GM23248 (cell line): ENCODE data around the gene TIGD2. TPM values are rescaled to one million over a fixed set of nuclear protein-coding genes. Genes with fewer than 3 reads are reported as not detected.
A peak's percentile ranks its signal among the peaks of the same experiment; 100 is the strongest.

Experiments
- DNase-seq: peaks from one replicate; pipeline ENCODE4 v3.0.0-alpha.2; 2015
- H2AFZ ChIP-seq: fragments of 200-600 bp; sonication (generic); 2 replicates; pipeline ENCODE4 v1.6.1; 2016; ENCODE audit warnings: antibody characterized with exemption
- H3F3A ChIP-seq: fragments of 200-600 bp; sonication (generic); 2 replicates; pipeline ENCODE4 v1.6.1; 2016; ENCODE audit warnings: mild to moderate bottlenecking, antibody characterized with exemption, mixed run types; ENCODE audit not compliant: insufficient read depth
- H3K27ac ChIP-seq: fragments of 200-600 bp; sonication (generic); 2 replicates; pipeline ENCODE4 v1.5.1; 2016; ENCODE audit warnings: mild to moderate bottlenecking
- H3K27me3 ChIP-seq: fragments of 200-600 bp; sonication (generic); replicated peaks from 2 replicates; pipeline ENCODE4 v1.6.1; 2016; ENCODE audit warnings: mild to moderate bottlenecking; ENCODE audit not compliant: insufficient read depth
- H3K36me3 ChIP-seq: fragments of 200-600 bp; sonication (generic); 2 replicates; pipeline ENCODE4 v1.6.1; 2016; ENCODE audit warnings: low read depth, mild to moderate bottlenecking
- H3K4me1 ChIP-seq: fragments of 200-600 bp; sonication (generic); 2 replicates; pipeline ENCODE4 v1.6.1; 2016; ENCODE audit warnings: mild to moderate bottlenecking; ENCODE audit not compliant: insufficient read depth
- H3K4me2 ChIP-seq: fragments of 200-600 bp; sonication (generic); one replicate; pipeline ENCODE4 v1.6.1; 2016; ENCODE audit warnings: mild to moderate bottlenecking; ENCODE audit not compliant: unreplicated experiment
- H3K4me3 ChIP-seq: fragments of 200-600 bp; sonication (generic); 2 replicates; pipeline ENCODE4 v1.5.1; 2016; ENCODE audit warnings: mild to moderate bottlenecking
- H3K79me2 ChIP-seq: fragments of 200-600 bp; sonication (generic); 2 replicates; pipeline ENCODE4 v1.6.1; 2016; ENCODE audit warnings: mild to moderate bottlenecking; ENCODE audit not compliant: insufficient read depth
- H3K9ac ChIP-seq: fragments of 200-600 bp; sonication (generic); 2 replicates; pipeline ENCODE4 v1.6.1; 2016; ENCODE audit warnings: mild to moderate bottlenecking
- H3K9me2 ChIP-seq: fragments of 200-600 bp; sonication (generic); 2 replicates; pipeline ENCODE4 v1.6.1; 2016; ENCODE audit warnings: mixed run types, mild to moderate bottlenecking, moderate library complexity; ENCODE audit not compliant: insufficient read depth
- H3K9me3 ChIP-seq: fragments of 200-600 bp; sonication (generic); one replicate; pipeline ENCODE4 v1.6.1; 2017; ENCODE audit warnings: low read depth
- H4K20me1 ChIP-seq: fragments of 200-600 bp; sonication (generic); 2 replicates; pipeline ENCODE4 v1.6.0; 2016; ENCODE audit not compliant: insufficient read depth
- EZH2 ChIP-seq: fragments of 200-600 bp; sonication (generic); IDR thresholded peaks from 2 replicates; pipeline ENCODE4 v1.6.1; 2018; ENCODE audit warnings: antibody characterized with exemption, mild to moderate bottlenecking; ENCODE audit not compliant: insufficient read depth, poor library complexity, severe bottlenecking
- EZH2phosphoT487 ChIP-seq: fragments of 200-600 bp; sonication (generic); IDR thresholded peaks from 2 replicates; pipeline ENCODE4 v1.6.1; 2018; ENCODE audit warnings: antibody characterized with exemption, moderate library complexity, mild to moderate bottlenecking, low read depth; ENCODE audit not compliant: insufficient read depth
- WGBS, 2 experiments: methylation state at CpG; one replicate each; pipeline ENCODE4 v1.1.6; 2015 to 2017; ENCODE audit warnings: low lambda C conversion rate in 2 of 2, low coverage in 1 of 2; ENCODE audit errors: missing lambda C conversion rate in 2 of 2; 5-methylcytosine and 5-hydroxymethylcytosine counted together
- in situ Hi-C: fragments of 300-500 bp; cut with MboI; formaldehyde crosslinking; loops from 2 replicates; pipeline ENCODE4 v1.15.0; 2020
- polyA plus RNA-seq: library from polyadenylated mRNA; unstranded; fragments of >200 nt; fragmentation: Nextera tagmentation; extraction: Ambion mirVana; gene quantifications from 2 replicates; pipeline ENCODE4 v1.2.1, GENCODE V29; 2016
- total RNA-seq: library from RNA; depleted of rRNA; stranded (reverse); fragments of >200 nt; shearing (Covaris generic); gene quantifications from 2 replicates; pipeline ENCODE4 v1.2.3, GENCODE V29; 2014

TIGD2 gene
- total and polyA plus RNA-seq, 2 experiments from 2014 or later: 7.6 to 9.9 TPM

- WGBS, 2 experiments: 58 to 67% methylated on average over 6 of the region's 6 CpGs
- in situ Hi-C loops: no loop called here
- H3F3A ChIP-seq: peaks cover 9% of the 10 kb centered on the region; the same call in 1 of the 2 replicates
- peaks cover 20% of the 10 kb centered on the region for H3K27me3 ChIP-seq
- no peaks in the 10 kb centered on the region for H4K20me1 ChIP-seq
- no peak overlapping the region for H3K4me2 ChIP-seq
- H3K79me2 ChIP-seq: no peaks in the 10 kb centered on the region
- H3K9me2 ChIP-seq: no peaks in the 10 kb centered on the region
- no peaks in the 10 kb centered on the region for H3K9me3 ChIP-seq
- no peaks in the 10 kb centered on the region for H3K36me3 ChIP-seq
- no peak for TF ChIP-seq EZH2
- no peak for TF ChIP-seq EZH2phosphoT487
- no peak overlapping the region for H2AFZ ChIP-seq
- no peak overlapping the region for H3K9ac ChIP-seq
- no peaks in the 10 kb centered on the region for H3K4me1 ChIP-seq
- H3K27ac ChIP-seq: no peak overlapping the region
- H3K4me3 ChIP-seq: no peak overlapping the region
- no peak for DNase-seq
Observed at GRCh38 chr4:89105726-89106125, 5.6 kb upstream of the TIGD2 start.

- Histone ChIP-seq H3K27ac (no peak overlapping the region), H3K36me3 (no peaks in the 10 kb centered on the region), H3K27me3 (peaks cover 20% of the 10 kb centered on the region), H3K9me3 (no peaks in the 10 kb centered on the region), H3K4me1 (peaks cover 5% of the 10 kb centered on the region), H3K79me2 (peaks cover 6% of the 10 kb centered on the region; the same call in 1 of the 2 replicates), H3K9ac (no peak overlapping the region), H3K9me2 (no peaks in the 10 kb centered on the region), H2AFZ (no peak overlapping the region), H4K20me1 (no peaks in the 10 kb centered on the region), H3F3A (peaks cover 21% of the 10 kb centered on the region; the same call in 1 of the 2 replicates), H3K4me3 (no peak overlapping the region), H3K4me2 (no peak overlapping the region)
- 83 to 100% methylated on average over 4 of the region's 4 CpGs for WGBS, 2 experiments
- TF ChIP-seq EZH2: no peak
- DNase-seq: no peak
- in situ Hi-C loops: no loop called here
Observed at GRCh38 chr4:89108091-89108490, 3.2 kb upstream of the TIGD2 start.

- peak overlapping the region; percentile 78 for H3K4me2 ChIP-seq
- peaks cover 8% of the 10 kb centered on the region; the same call in 1 of the 2 replicates for H3K79me2 ChIP-seq
- no peaks in the 10 kb centered on the region for H4K20me1 ChIP-seq
- peak overlapping the region; percentile 82; the same call in 1 of the 2 replicates for H2AFZ ChIP-seq
- TF ChIP-seq EZH2 (no peak), EZH2phosphoT487 (0 out of 2 replicates have a peak, but pooled peaks have one; percentile 12)
- WGBS, 2 experiments: 21 to 25% methylated on average over 10 of the region's 10 CpGs
- no peaks in the 10 kb centered on the region for H3K9me2 ChIP-seq
- no peaks in the 10 kb centered on the region for H3K9me3 ChIP-seq
- peaks cover 21% of the 10 kb centered on the region; the same call in 1 of the 2 replicates for H3F3A ChIP-seq
- peak; percentile 12 for DNase-seq
- H3K27me3 ChIP-seq: peaks cover 17% of the 10 kb centered on the region
- no peak overlapping the region for H3K27ac ChIP-seq
- in situ Hi-C loops: no loop called here
- H3K4me1 ChIP-seq: peaks cover 5% of the 10 kb centered on the region
- no peaks in the 10 kb centered on the region for H3K36me3 ChIP-seq
- peak overlapping the region; percentile 82 for H3K4me3 ChIP-seq
- no peak overlapping the region for H3K9ac ChIP-seq
Observed at GRCh38 chr4:89109841-89110540, 1.3 kb upstream of the TIGD2 start.

GRCh38 chr4:89110541-89110985 is 770 bp upstream of the TIGD2 start:
- H3F3A ChIP-seq: peaks cover 21% of the 10 kb centered on the region; the same call in 1 of the 2 replicates
- in situ Hi-C loops: no loop called here
- H3K9me3 ChIP-seq: no peaks in the 10 kb centered on the region
- no peaks in the 10 kb centered on the region for H3K9me2 ChIP-seq
- peaks cover 17% of the 10 kb centered on the region for H3K27me3 ChIP-seq
- H3K79me2 ChIP-seq: peaks cover 8% of the 10 kb centered on the region; the same call in 1 of the 2 replicates
- WGBS, 2 experiments: 1 to 3% methylated on average over 27 to 28 of the region's 30 CpGs
- H3K36me3 ChIP-seq: no peaks in the 10 kb centered on the region
- H3K27ac ChIP-seq: no peak overlapping the region
- H3K9ac ChIP-seq: peak overlapping the region; percentile 81
- peaks cover 5% of the 10 kb centered on the region for H3K4me1 ChIP-seq
- peak overlapping the region; percentile 78 for H3K4me2 ChIP-seq
- no peaks in the 10 kb centered on the region for H4K20me1 ChIP-seq
- DNase-seq: no peak
- TF ChIP-seq EZH2: no peak
- no peak for TF ChIP-seq EZH2phosphoT487
- peak overlapping the region; percentile 82; the same call in 1 of the 2 replicates for H2AFZ ChIP-seq
- peak overlapping the region; percentile 82 for H3K4me3 ChIP-seq
